A549 (cell line): ENCODE data around the gene GPR153. TPM values are rescaled to one million over a fixed set of nuclear protein-coding genes. Genes with fewer than 3 reads are reported as not detected.

Source experiments
- ATAC-seq, 2 experiments: fragments of 200-7000 bp in 1 of 2; fragments of >200 bp in 1 of 2; cut with Nextera tagmentation in 1 of 2; cut with Tn5 transposase in 1 of 2; 3 replicates each; pipeline versions ENCODE4 v1.8.0 to v1.9.1; 2018 to 2020; ENCODE audit warnings: mild to moderate bottlenecking in 1 of 2, moderate library complexity in 1 of 2
- CTCF ChIA-PET: fragments of 300-600 bp; sonication (Branson Sonifier 250); formaldehyde crosslinking; extraction: SDS; loops from one replicate; lab custom pipeline; 2021; ENCODE audit warnings: antibody characterized with exemption, inconsistent platforms; lab: Yijun Ruan, JAX
- POLR2A ChIA-PET: fragments of 350-600 bp; formaldehyde crosslinking; extraction: SDS; loops from one replicate; lab custom pipeline; 2021; ENCODE audit warnings: antibody characterized with exemption, inconsistent platforms; lab: Yijun Ruan, JAX
- DNase-seq, 2 experiments: peaks; one replicate each; pipeline versions ENCODE4 v3.0.0 to v3.0.0-alpha.2; 2011 to 2016; ENCODE audit warnings: low read depth in 1 of 2, low spot score in 1 of 2
- FAIRE-seq: peaks from 2 replicates; lab custom pipeline; 2011; peaks lifted over from hg19 to GRCh38; lab: Jason Lieb, UNC
- H3K27ac ChIP-seq, 2 experiments: fragments of >200 bp; sonication (Bioruptor Twin); formaldehyde crosslinking; 3 replicates each; pipeline ENCODE4 v1.5.1; 2016 to 2017
- H3K4me1 ChIP-seq: fragments of >200 bp; sonication (Bioruptor Twin); formaldehyde crosslinking; 3 replicates; pipeline ENCODE4 v1.6.1; 2016
- H3K4me2 ChIP-seq: fragments of >200 bp; sonication (Bioruptor Twin); formaldehyde crosslinking; 3 replicates; pipeline ENCODE4 v1.6.1; 2016
- H3K4me3 ChIP-seq: fragments of >200 bp; sonication (Bioruptor Twin); formaldehyde crosslinking; 3 replicates; pipeline ENCODE4 v1.5.1; 2016
- H3K9me3 ChIP-seq: fragments of >200 bp; sonication (Bioruptor Twin); formaldehyde crosslinking; 3 replicates; pipeline ENCODE4 v1.6.1; 2016
- ATOH8 ChIP-seq: fragments of 250-450 bp; sonication (Bioruptor Pico); IDR thresholded peaks from 2 replicates; pipeline ENCODE4 v1.5.0; 2020; ENCODE audit warnings: low read depth, mild to moderate bottlenecking, moderate library complexity
- CBX2 ChIP-seq: fragments of 200-600 bp; sonication (generic); IDR thresholded peaks from 2 replicates; pipeline ENCODE4 v1.6.1; 2016; ENCODE audit warnings: low read depth, mild to moderate bottlenecking, borderline replicate concordance
- CHD4 ChIP-seq: fragments of 200-600 bp; sonication (generic); IDR thresholded peaks from 2 replicates; pipeline ENCODE4 v1.6.1; 2016; ENCODE audit warnings: antibody characterized with exemption, mild to moderate bottlenecking, borderline replicate concordance
- E2F6 ChIP-seq: IDR thresholded peaks from 2 replicates; pipeline ENCODE4 v1.6.1; 2012; ENCODE audit warnings: low read depth, borderline replicate concordance
- EHMT2 ChIP-seq: fragments of 200-600 bp; sonication (generic); IDR thresholded peaks from 2 replicates; pipeline ENCODE4 v1.6.1; 2016; ENCODE audit warnings: antibody characterized with exemption, low read depth, mild to moderate bottlenecking, moderate library complexity
- HOXA7 ChIP-seq: fragments of 250-450 bp; sonication (Bioruptor Pico); IDR thresholded peaks from 2 replicates; pipeline ENCODE4 v1.5.0; 2020; ENCODE audit warnings: mild to moderate bottlenecking, moderate library complexity
- JUNB ChIP-seq: fragments of >200 bp; sonication (Bioruptor Twin); formaldehyde crosslinking; IDR thresholded peaks from 2 replicates; pipeline ENCODE4 v1.6.1; 2016
- KDM5A ChIP-seq: fragments of 200-600 bp; sonication (generic); IDR thresholded peaks from 2 replicates; pipeline ENCODE4 v1.6.1; 2016; ENCODE audit warnings: antibody characterized with exemption, mild to moderate bottlenecking
- MAX ChIP-seq: IDR thresholded peaks from 2 replicates; pipeline ENCODE4 v1.6.1; 2012
- MAZ ChIP-seq: fragments of 150-350 bp; IDR thresholded peaks from 2 replicates; pipeline ENCODE4 v1.6.1; 2014; ENCODE audit warnings: antibody characterized with exemption, low read depth, low read length, borderline replicate concordance
- NFE2L2 ChIP-seq: fragments of 150-350 bp; conservative IDR thresholded peaks from 2 replicates; pipeline ENCODE4 v1.6.1; 2014; ENCODE audit warnings: low read length
- PBX3 ChIP-seq: IDR thresholded peaks from 2 replicates; pipeline ENCODE4 v1.6.1; 2012
- POLR2AphosphoS2 ChIP-seq: conservative IDR thresholded peaks from 2 replicates; pipeline ENCODE4 v1.6.1; 2012; ENCODE audit warnings: low read length, improper control_type of control experiment, inconsistent platforms
- RAD21 ChIP-seq, 2 experiments: fragments of >200 bp in 1 of 2; sonication (Bioruptor Twin) in 1 of 2; formaldehyde crosslinking in 1 of 2; IDR thresholded peaks in 1 of 2; conservative IDR thresholded peaks in 1 of 2; 2 replicates in 1 of 2; 3 replicates in 1 of 2; pipeline ENCODE4 v1.6.1; 2012 to 2018; ENCODE audit warnings: inconsistent platforms in 1 of 2
- REST ChIP-seq: fragments of 200-600 bp; sonication (generic); IDR thresholded peaks from 2 replicates; pipeline ENCODE4 v1.6.1; 2016; ENCODE audit warnings: antibody characterized with exemption, mild to moderate bottlenecking, moderate library complexity
- RFX5 ChIP-seq: fragments of 450-650 bp; IDR thresholded peaks from 2 replicates; pipeline ENCODE4 v1.7.1; 2014; ENCODE audit warnings: antibody characterized with exemption, mild to moderate bottlenecking, moderate library complexity
- SREBF2 ChIP-seq: fragments of 450-650 bp; IDR thresholded peaks from 2 replicates; pipeline ENCODE4 v1.6.1; 2014; ENCODE audit warnings: mild to moderate bottlenecking, moderate library complexity
- TP53 ChIP-seq: fragments of 250-450 bp; sonication (Bioruptor Pico); IDR thresholded peaks from 2 replicates; pipeline ENCODE4 v1.5.0; 2021; ENCODE audit warnings: mild to moderate bottlenecking, moderate library complexity
- USF2 ChIP-seq: fragments of 450-650 bp; IDR thresholded peaks from 2 replicates; pipeline ENCODE4 v1.6.1; 2014; ENCODE audit warnings: antibody characterized with exemption
- ZNF302 ChIP-seq: fragments of 250-450 bp; sonication (Bioruptor Pico); IDR thresholded peaks from 2 replicates; pipeline ENCODE4 v1.9.0; 2021; ENCODE audit warnings: inconsistent platforms, mild to moderate bottlenecking, moderate library complexity
- WGBS: methylation state at CpG from one replicate; pipeline ENCODE4 v1.1.6; 2017; ENCODE audit errors: missing lambda C conversion rate; 5-methylcytosine and 5-hydroxymethylcytosine counted together
- polyA plus RNA-seq, 4 experiments: library from polyadenylated mRNA; depleted of rRNA in 3 of 4; stranded (reverse); fragments of >200 nt; fragmentation: RNase III in 1 of 4; extraction: RNeasy Plus Mini Kit Qiagen cat#74134 plus additional on column Dnase treatment in 1 of 4; gene quantifications; 2 replicates in 3 of 4; 3 replicates in 1 of 4; pipeline ENCODE4 v1.2.3, GENCODE V29; 2011 to 2017

GPR153 gene
- polyA plus RNA-seq, 2 of the 4 experiments (the other 2 are of a cell fraction): 0.56 to 1.4 TPM

- H3K4me3 ChIP-seq: no peak overlapping the region
- ChIA-PET POLR2A (no interaction called here), CTCF (interaction anchor here (1.1 kb wide), 1 partner anchor 10 kb away, joined by 3 read pairs; no protein-coding TSS in a partner anchor)
- ATAC-seq (no peak), FAIRE-seq (no peak), DNase-seq (no peak)
- H3K27ac ChIP-seq: no peak overlapping the region
- TF ChIP-seq PBX3: no peak
- no peak for TF ChIP-seq KDM5A
- TF ChIP-seq EHMT2: no peak
- no peak for TF ChIP-seq E2F6
- no peak for TF ChIP-seq RFX5
- TF ChIP-seq CHD4: no peak
- no peak for TF ChIP-seq REST
- no peak for TF ChIP-seq ATOH8
- TF ChIP-seq MAX: no peak
- no peak for TF ChIP-seq USF2
- no peak for TF ChIP-seq JUNB
- no peak for TF ChIP-seq RAD21 (conservative IDR thresholded peaks at IDR 0.05 in 1 of 2, IDR thresholded peaks at IDR 0.05 in 1 of 2)
- TF ChIP-seq TP53: no peak
- no peak for TF ChIP-seq NFE2L2
- TF ChIP-seq HOXA7: no peak
- no peak for TF ChIP-seq CBX2
- TF ChIP-seq ZNF302: no peak
- TF ChIP-seq SREBF2: no peak
- no peak for TF ChIP-seq MAZ
- no peak for TF ChIP-seq POLR2AphosphoS2
- H3K4me2 ChIP-seq: no peak overlapping the region
- no peaks in the 10 kb centered on the region for H3K4me1 ChIP-seq
- 96% methylated on average over 11 of the region's 15 CpGs for WGBS
- no peaks in the 10 kb centered on the region for H3K9me3 ChIP-seq
Measured at GRCh38 chr1:6307099-6307498, 46.2 kb upstream of the GPR153 start.
